ENCODE measurements around the gene CHRNA5.

The CHRNA5 gene

DNA sequence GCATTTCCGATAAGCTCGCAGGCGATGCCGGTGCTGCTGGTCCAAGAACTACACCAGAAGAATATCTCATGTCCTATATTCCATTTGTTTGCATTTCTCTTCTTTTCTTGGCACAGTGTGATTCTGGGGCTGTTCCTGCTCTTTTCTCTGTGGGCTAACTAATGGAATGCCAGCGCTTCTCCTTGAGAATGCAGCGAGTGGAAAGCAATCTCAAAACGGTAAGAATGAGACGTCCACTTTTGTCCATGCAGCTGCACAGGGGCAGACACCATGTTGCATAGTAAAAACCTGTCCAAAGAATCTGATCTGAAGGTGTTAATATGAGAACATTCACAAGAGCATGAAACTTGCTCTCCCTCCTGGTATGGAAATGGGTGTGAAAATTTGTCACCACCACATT, 62.0 kb downstream of the CHRNA5 start:
- TF ChIP-seq TAF1 (IDR thresholded peaks at IDR 0.05; ENCODE audit: borderline replicate concordance, insufficient read depth, low read length) (no peak), POLR2AphosphoS5 (IDR thresholded peaks at IDR 0.05; ENCODE audit: low read depth, low read length) (no peak), REST (IDR thresholded peaks at IDR 0.05; ENCODE audit: insufficient read depth in 1 of 2, low read depth in 2 of 2, low read length in 2 of 2) (no peak), SIN3A (IDR thresholded peaks at IDR 0.05; ENCODE audit: borderline replicate concordance, insufficient read depth, low read length) (no peak), FOXP2 (optimal IDR thresholded peaks at IDR 0.05; ENCODE audit: borderline replicate concordance, extremely low read depth, extremely low read length, insufficient read depth) (no peak)

GRCh38 chr15:78628227-78628626, 62.9 kb downstream of the CHRNA5 start:
- TF ChIP-seq TAF1 (IDR thresholded peaks at IDR 0.05; ENCODE audit: borderline replicate concordance, insufficient read depth, low read length) (no peak), REST (IDR thresholded peaks at IDR 0.05; ENCODE audit: insufficient read depth in 1 of 2, low read depth in 2 of 2, low read length in 2 of 2) (no peak), FOXP2 (optimal IDR thresholded peaks at IDR 0.05; ENCODE audit: borderline replicate concordance, extremely low read depth, extremely low read length, insufficient read depth) (no peak), POLR2AphosphoS5 (IDR thresholded peaks at IDR 0.05; ENCODE audit: low read depth, low read length) (no peak), SIN3A (IDR thresholded peaks at IDR 0.05; ENCODE audit: borderline replicate concordance, insufficient read depth, low read length) (no peak)

DNA sequence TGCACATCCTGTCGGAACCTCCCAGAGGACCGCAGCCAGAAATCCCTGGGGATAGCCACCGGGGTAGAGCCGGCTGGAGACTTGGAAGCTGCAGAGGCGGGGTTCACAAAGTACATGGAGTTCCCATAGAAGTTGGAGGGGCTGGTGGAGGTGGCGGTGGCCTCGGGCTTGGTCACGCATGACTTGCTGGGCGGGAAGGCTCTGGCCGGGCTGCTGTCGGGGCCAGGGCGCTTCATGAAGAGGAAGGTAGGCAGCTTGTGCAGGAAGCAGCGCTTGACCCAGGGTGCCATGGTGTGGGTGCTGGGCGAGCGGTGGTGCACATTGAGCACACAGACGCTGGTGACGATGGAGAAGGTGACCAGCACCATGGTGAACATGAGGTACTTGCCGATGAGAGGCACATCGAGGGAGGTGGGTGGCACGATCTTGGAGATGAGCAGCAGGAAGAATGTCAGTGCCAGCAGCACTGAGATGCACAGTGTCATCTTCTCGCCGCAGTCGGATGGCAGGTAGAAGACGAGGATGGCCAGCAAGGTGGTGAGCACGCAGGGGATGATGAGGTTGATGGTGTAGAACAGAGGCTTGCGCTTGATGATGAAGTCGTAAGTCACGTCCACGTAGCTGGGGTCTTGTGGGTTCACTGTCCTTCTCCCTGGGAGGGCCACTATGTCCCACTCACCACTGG, 63.9 kb downstream of the CHRNA5 start:
- no peak for TF ChIP-seq TAF1 (IDR thresholded peaks at IDR 0.05; ENCODE audit: borderline replicate concordance, insufficient read depth, low read length)
- no peak for TF ChIP-seq REST (IDR thresholded peaks at IDR 0.05; ENCODE audit: insufficient read depth in 1 of 2, low read depth in 2 of 2, low read length in 2 of 2)
- no peak for TF ChIP-seq POLR2AphosphoS5 (IDR thresholded peaks at IDR 0.05; ENCODE audit: low read depth, low read length)
- no peak for TF ChIP-seq SIN3A (IDR thresholded peaks at IDR 0.05; ENCODE audit: borderline replicate concordance, insufficient read depth, low read length)
- TF ChIP-seq FOXP2 (optimal IDR thresholded peaks at IDR 0.05; ENCODE audit: borderline replicate concordance, extremely low read depth, extremely low read length, insufficient read depth): no peak

- TF ChIP-seq TAF1 (IDR thresholded peaks at IDR 0.05; ENCODE audit: borderline replicate concordance, insufficient read depth, low read length): no peak
- no peak for TF ChIP-seq POLR2AphosphoS5 (IDR thresholded peaks at IDR 0.05; ENCODE audit: low read depth, low read length)
- no peak for TF ChIP-seq SIN3A (IDR thresholded peaks at IDR 0.05; ENCODE audit: borderline replicate concordance, insufficient read depth, low read length)
- TF ChIP-seq FOXP2 (optimal IDR thresholded peaks at IDR 0.05; ENCODE audit: borderline replicate concordance, extremely low read depth, extremely low read length, insufficient read depth): no peak
- TF ChIP-seq REST (IDR thresholded peaks at IDR 0.05; ENCODE audit: insufficient read depth in 1 of 2, low read depth in 2 of 2, low read length in 2 of 2): no peak
These were observed 64.4 kb downstream of the CHRNA5 start for GRCh38 chr15:78629716-78630065.
